HCT116 (cell line): ENCODE results near the gene COL4A3. TPM values are rescaled to one million over a fixed set of nuclear protein-coding genes. Genes with fewer than 3 reads are reported as not detected.

Source experiments
- ATAC-seq: fragments of 200-7000 bp; cut with Tn5 transposase; 2 replicates; pipeline ENCODE4 v1.9.1; 2020; ENCODE audit warnings: mild to moderate bottlenecking, moderate library complexity
- BruUV-seq: library from RNA; stranded (reverse); fragments of 400-500 nt; replicated peaks from 2 replicates; lab custom pipeline; 2021; lab: Mats Ljungman, UMichigan
- CTCF ChIA-PET: fragments of 300-600 bp; sonication (Branson Sonifier 250); formaldehyde crosslinking; loops from one replicate; lab custom pipeline; 2021; ENCODE audit warnings: antibody characterized with exemption; lab: Charles Lee
- POLR2A ChIA-PET: fragments of 300-600, 350-600 bp; sonication (Branson Sonifier 250); formaldehyde crosslinking; loops from one replicate; lab custom pipeline; 2021; ENCODE audit warnings: antibody characterized with exemption; lab: Charles Lee
- RAD21 ChIA-PET, 2 experiments: fragments of 300-600 bp; sonication (Branson Sonifier 250); formaldehyde crosslinking; loops; one replicate each; lab custom pipeline; 2023; ENCODE audit warnings: low total read pairs in 2 of 2; ENCODE audit not compliant: uncharacterized antibody in 2 of 2, unreplicated experiment in 2 of 2, low non-redundant PET in 1 of 2; lab: Charles Lee
- DNase-seq: peaks from one replicate; pipeline ENCODE4 v3.0.0-alpha.2; 2010; ENCODE audit warnings: low read depth, low spot score
- H2AFZ ChIP-seq: fragments of 200-600 bp; shearing (Covaris generic), sonication (generic); 2 replicates; pipeline ENCODE4 v1.6.1; 2017; ENCODE audit warnings: low read depth, mixed run types, mixed read lengths, antibody characterized with exemption, low read length; ENCODE audit not compliant: poor library complexity, severe bottlenecking
- H3K27ac ChIP-seq: 2 replicates; pipeline ENCODE4 v1.5.1; 2012; ENCODE audit warnings: low read depth, low read length
- H3K27me3 ChIP-seq: fragments of 200-600 bp; sonication (generic); 2 replicates; pipeline ENCODE4 v1.6.1; 2016; ENCODE audit warnings: mixed run types, low read length, mixed read lengths; ENCODE audit not compliant: insufficient read depth
- H3K36me3 ChIP-seq, 2 experiments: fragments of 200-500 bp in 1 of 2; fragments of 200-600 bp in 1 of 2; sonication (Bioruptor generic) in 1 of 2; sonication (generic) in 1 of 2; 2 replicates each; pipeline versions ENCODE4 v1.5.1 to v1.6.1; 2014 to 2016; ENCODE audit warnings: low read length in 2 of 2, inconsistent platforms in 1 of 2, mixed read lengths in 1 of 2, mixed run types in 1 of 2; ENCODE audit not compliant: insufficient read depth in 2 of 2, control insufficient read depth in 1 of 2
- H3K4me1 ChIP-seq, 2 experiments: fragments of 200-600 bp in 1 of 2; sonication (generic) in 1 of 2; 2 replicates each; pipeline versions ENCODE4 v1.5.1 to v1.6.1; 2012 to 2017; ENCODE audit warnings: low read length in 2 of 2, inconsistent platforms in 1 of 2, mild to moderate bottlenecking in 1 of 2, mixed read lengths in 1 of 2, mixed run types in 1 of 2, moderate library complexity in 1 of 2; ENCODE audit not compliant: insufficient read depth in 2 of 2, control insufficient read depth in 1 of 2
- H3K4me2 ChIP-seq: fragments of 200-600 bp; sonication (generic); 2 replicates; pipeline ENCODE4 v1.6.1; 2017; ENCODE audit warnings: mixed run types, low read length, mixed read lengths
- H3K4me3 ChIP-seq, 2 experiments: fragments of 200-600 bp in 1 of 2; sonication (generic) in 1 of 2; replicated peaks in 1 of 2; 2 replicates each; pipeline ENCODE4 v1.5.1; 2011 to 2016; ENCODE audit warnings: low read length in 2 of 2, control low read depth in 1 of 2, low read depth in 1 of 2, mild to moderate bottlenecking in 1 of 2, mixed read lengths in 1 of 2, mixed run types in 1 of 2
- H3K79me2 ChIP-seq: fragments of 200-600 bp; sonication (generic); 2 replicates; pipeline ENCODE4 v1.6.1; 2017; ENCODE audit warnings: mild to moderate bottlenecking, mixed run types, low read length, moderate library complexity, mixed read lengths; ENCODE audit not compliant: insufficient read depth
- H3K9ac ChIP-seq: fragments of 200-600 bp; sonication (generic); 2 replicates; pipeline ENCODE4 v1.6.1; 2016; ENCODE audit warnings: low read length, mixed read lengths
- H3K9me2 ChIP-seq: fragments of 200-600 bp; sonication (generic), shearing (Covaris generic); 2 replicates; pipeline ENCODE4 v1.6.1; 2017; ENCODE audit warnings: mixed run types, mild to moderate bottlenecking, moderate library complexity; ENCODE audit not compliant: insufficient read depth
- H3K9me3 ChIP-seq, 2 experiments: fragments of 200-500 bp in 1 of 2; fragments of 200-600 bp in 1 of 2; sonication (Bioruptor generic) in 1 of 2; sonication (generic) in 1 of 2; 2 replicates each; pipeline ENCODE4 v1.6.1; 2014 to 2017; ENCODE audit warnings: low read length in 2 of 2, mixed read lengths in 2 of 2, inconsistent platforms in 1 of 2, low read depth in 1 of 2, mild to moderate bottlenecking in 1 of 2, mixed run types in 1 of 2, moderate library complexity in 1 of 2; ENCODE audit not compliant: control insufficient read depth in 1 of 2, insufficient read depth in 1 of 2
- H4K20me1 ChIP-seq: fragments of 200-600 bp; sonication (generic), shearing (Covaris generic); 2 replicates; pipeline ENCODE4 v1.6.1; 2017; ENCODE audit warnings: mixed run types, mild to moderate bottlenecking, moderate library complexity; ENCODE audit not compliant: insufficient read depth
- CBX3 ChIP-seq: IDR thresholded peaks from 2 replicates; pipeline ENCODE4 v1.6.1; 2012; ENCODE audit warnings: low read depth
- CEBPB ChIP-seq: IDR thresholded peaks from 2 replicates; pipeline ENCODE4 v1.6.1; 2012; ENCODE audit warnings: low read depth
- EGR1 ChIP-seq: IDR thresholded peaks from 2 replicates; pipeline ENCODE4 v1.6.1; 2012; ENCODE audit warnings: low read depth
- ELF1 ChIP-seq: IDR thresholded peaks from 2 replicates; pipeline ENCODE4 v1.6.1; 2012; ENCODE audit warnings: low read depth, borderline replicate concordance
- EZH2 ChIP-seq: fragments of 200-600 bp; sonication (generic); IDR thresholded peaks from 2 replicates; pipeline ENCODE4 v1.6.1; 2017; ENCODE audit warnings: antibody characterized with exemption, mixed run types
- FOSL1 ChIP-seq: IDR thresholded peaks from 2 replicates; pipeline ENCODE4 v1.6.1; 2012; ENCODE audit warnings: low read depth
- JUND ChIP-seq: IDR thresholded peaks from 2 replicates; pipeline ENCODE4 v1.6.1; 2012
- POLR2A ChIP-seq: IDR thresholded peaks from 2 replicates; pipeline ENCODE4 v1.7.0; 2011; ENCODE audit warnings: borderline replicate concordance; ENCODE audit not compliant: insufficient read depth, insufficient read length; ENCODE audit errors: extremely low read depth
- POLR2AphosphoS5 ChIP-seq: IDR thresholded peaks from 2 replicates; pipeline ENCODE4 v1.6.1; 2011; ENCODE audit warnings: mild to moderate bottlenecking, low read depth, low read length, moderate library complexity
- RAD21 ChIP-seq: IDR thresholded peaks from 2 replicates; pipeline ENCODE4 v1.6.1; 2012; ENCODE audit warnings: low read depth, mild to moderate bottlenecking
- SIN3A ChIP-seq: IDR thresholded peaks from 2 replicates; pipeline ENCODE4 v1.6.1; 2012; ENCODE audit warnings: low read depth
- SP1 ChIP-seq: IDR thresholded peaks from 2 replicates; pipeline ENCODE4 v1.6.1; 2012; ENCODE audit warnings: low read depth
- SRF ChIP-seq: IDR thresholded peaks from 2 replicates; pipeline ENCODE4 v1.6.1; 2012; ENCODE audit warnings: low read depth
- YY1 ChIP-seq: IDR thresholded peaks from 2 replicates; pipeline ENCODE4 v1.6.1; 2011; ENCODE audit warnings: low read length, low read depth, moderate library complexity, mild to moderate bottlenecking; ENCODE audit not compliant: insufficient replicate concordance; ENCODE audit errors: extremely low read depth
- ZFX ChIP-seq: fragments of 450-650 bp; IDR thresholded peaks from 2 replicates; pipeline ENCODE4 v1.6.1; 2017
- intact Hi-C: fragments of 100-400 bp; cut with micrococcal nuclease; formaldehyde crosslinking; loops from 2 replicates; pipeline ENCODE4 v1.10.0; 2022
- total RNA-seq: library from RNA; stranded (reverse); gene quantifications from one replicate; pipeline ENCODE4 v1.2.1, GENCODE V29; 2021; ENCODE audit not compliant: unreplicated experiment
- TF ChIP-seq, protein P1 (sequence below): IDR thresholded peaks from 2 replicates; pipeline ENCODE4 v1.6.1; 2012
- TF ChIP-seq, protein P2 (sequence below): IDR thresholded peaks from 2 replicates; pipeline ENCODE4 v1.6.1; 2012; ENCODE audit warnings: low read depth
- TF ChIP-seq, protein P3 (sequence below): IDR thresholded peaks from 2 replicates; pipeline ENCODE4 v1.6.1; 2012
- TF ChIP-seq, protein P4 (sequence below), 3 experiments: fragments of 200-600 bp in 1 of 3; sonication (generic) in 1 of 3; IDR thresholded peaks in 2 of 3; conservative IDR thresholded peaks in 1 of 3; 2 replicates each; pipeline ENCODE4 v1.5.1; 2012 to 2017; ENCODE audit warnings: low read depth in 2 of 3, low read length in 2 of 3, antibody characterized with exemption in 1 of 3, borderline replicate concordance in 1 of 3, control low read depth in 1 of 3, mild to moderate bottlenecking in 1 of 3, mixed read lengths in 1 of 3, mixed run types in 1 of 3, moderate library complexity in 1 of 3; ENCODE audit not compliant: insufficient read depth in 1 of 3

The COL4A3 gene
- total RNA-seq, 1 experiment from 2014 or later: 4.9 TPM

DNA sequence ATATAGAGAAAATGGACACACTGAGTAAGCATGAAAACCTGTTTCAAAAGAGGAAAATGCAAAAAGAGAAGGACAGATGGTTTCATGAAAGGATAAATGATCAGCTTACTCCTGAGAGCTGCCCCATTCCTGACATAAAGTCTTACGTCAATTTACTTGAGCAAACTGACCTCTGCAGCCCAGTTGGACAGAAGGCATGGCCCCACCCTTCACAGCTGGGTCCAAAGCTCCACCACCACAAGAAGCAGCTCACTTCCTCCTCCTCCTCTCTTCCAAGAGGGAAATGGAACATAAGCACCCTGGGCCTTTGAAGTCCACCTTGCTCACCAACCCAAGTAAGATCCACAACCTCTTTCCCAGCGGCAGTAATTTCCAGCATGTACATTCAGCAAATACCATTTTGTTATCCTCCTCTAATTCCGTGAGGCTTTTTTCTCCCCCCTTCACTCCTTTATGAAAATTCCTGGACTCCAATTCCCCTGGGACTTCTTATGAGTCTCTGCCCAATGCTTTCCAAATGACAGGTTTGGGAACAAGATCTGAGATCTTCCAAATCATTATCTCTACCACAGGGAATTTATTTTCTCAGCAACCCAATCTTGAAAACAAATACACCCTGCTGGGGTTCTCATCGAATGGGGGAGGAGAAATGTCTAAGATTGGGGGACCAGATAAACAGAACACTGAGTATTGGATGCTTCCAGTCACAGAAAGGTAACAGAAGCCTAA lies 10.5 kb upstream of the COL4A3 start:
- ATAC-seq (no peak), DNase-seq (no peak)

More for the DNA sequence above, 10.5 kb upstream of the COL4A3 start:
- POLR2A ChIA-PET: no interaction called here
- TF ChIP-seq SRF (no peak), YY1 (no peak), ELF1 (no peak), CEBPB (no peak), POLR2AphosphoS5 (no peak), CBX3 (no peak), SP1 (no peak), FOSL1 (no peak), EZH2 (no peak), RAD21 (no peak), EGR1 (no peak), SIN3A (no peak), JUND (no peak), POLR2A (no peak), ZFX (no peak)
- TF ChIP-seq, protein P1, sequence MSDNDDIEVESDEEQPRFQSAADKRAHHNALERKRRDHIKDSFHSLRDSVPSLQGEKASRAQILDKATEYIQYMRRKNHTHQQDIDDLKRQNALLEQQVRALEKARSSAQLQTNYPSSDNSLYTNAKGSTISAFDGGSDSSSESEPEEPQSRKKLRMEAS: no peak
- TF ChIP-seq, protein P2, sequence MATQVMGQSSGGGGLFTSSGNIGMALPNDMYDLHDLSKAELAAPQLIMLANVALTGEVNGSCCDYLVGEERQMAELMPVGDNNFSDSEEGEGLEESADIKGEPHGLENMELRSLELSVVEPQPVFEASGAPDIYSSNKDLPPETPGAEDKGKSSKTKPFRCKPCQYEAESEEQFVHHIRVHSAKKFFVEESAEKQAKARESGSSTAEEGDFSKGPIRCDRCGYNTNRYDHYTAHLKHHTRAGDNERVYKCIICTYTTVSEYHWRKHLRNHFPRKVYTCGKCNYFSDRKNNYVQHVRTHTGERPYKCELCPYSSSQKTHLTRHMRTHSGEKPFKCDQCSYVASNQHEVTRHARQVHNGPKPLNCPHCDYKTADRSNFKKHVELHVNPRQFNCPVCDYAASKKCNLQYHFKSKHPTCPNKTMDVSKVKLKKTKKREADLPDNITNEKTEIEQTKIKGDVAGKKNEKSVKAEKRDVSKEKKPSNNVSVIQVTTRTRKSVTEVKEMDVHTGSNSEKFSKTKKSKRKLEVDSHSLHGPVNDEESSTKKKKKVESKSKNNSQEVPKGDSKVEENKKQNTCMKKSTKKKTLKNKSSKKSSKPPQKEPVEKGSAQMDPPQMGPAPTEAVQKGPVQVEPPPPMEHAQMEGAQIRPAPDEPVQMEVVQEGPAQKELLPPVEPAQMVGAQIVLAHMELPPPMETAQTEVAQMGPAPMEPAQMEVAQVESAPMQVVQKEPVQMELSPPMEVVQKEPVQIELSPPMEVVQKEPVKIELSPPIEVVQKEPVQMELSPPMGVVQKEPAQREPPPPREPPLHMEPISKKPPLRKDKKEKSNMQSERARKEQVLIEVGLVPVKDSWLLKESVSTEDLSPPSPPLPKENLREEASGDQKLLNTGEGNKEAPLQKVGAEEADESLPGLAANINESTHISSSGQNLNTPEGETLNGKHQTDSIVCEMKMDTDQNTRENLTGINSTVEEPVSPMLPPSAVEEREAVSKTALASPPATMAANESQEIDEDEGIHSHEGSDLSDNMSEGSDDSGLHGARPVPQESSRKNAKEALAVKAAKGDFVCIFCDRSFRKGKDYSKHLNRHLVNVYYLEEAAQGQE: no peak
- TF ChIP-seq, protein P3, sequence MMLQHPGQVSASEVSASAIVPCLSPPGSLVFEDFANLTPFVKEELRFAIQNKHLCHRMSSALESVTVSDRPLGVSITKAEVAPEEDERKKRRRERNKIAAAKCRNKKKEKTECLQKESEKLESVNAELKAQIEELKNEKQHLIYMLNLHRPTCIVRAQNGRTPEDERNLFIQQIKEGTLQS: no peak
- TF ChIP-seq, protein P4, sequence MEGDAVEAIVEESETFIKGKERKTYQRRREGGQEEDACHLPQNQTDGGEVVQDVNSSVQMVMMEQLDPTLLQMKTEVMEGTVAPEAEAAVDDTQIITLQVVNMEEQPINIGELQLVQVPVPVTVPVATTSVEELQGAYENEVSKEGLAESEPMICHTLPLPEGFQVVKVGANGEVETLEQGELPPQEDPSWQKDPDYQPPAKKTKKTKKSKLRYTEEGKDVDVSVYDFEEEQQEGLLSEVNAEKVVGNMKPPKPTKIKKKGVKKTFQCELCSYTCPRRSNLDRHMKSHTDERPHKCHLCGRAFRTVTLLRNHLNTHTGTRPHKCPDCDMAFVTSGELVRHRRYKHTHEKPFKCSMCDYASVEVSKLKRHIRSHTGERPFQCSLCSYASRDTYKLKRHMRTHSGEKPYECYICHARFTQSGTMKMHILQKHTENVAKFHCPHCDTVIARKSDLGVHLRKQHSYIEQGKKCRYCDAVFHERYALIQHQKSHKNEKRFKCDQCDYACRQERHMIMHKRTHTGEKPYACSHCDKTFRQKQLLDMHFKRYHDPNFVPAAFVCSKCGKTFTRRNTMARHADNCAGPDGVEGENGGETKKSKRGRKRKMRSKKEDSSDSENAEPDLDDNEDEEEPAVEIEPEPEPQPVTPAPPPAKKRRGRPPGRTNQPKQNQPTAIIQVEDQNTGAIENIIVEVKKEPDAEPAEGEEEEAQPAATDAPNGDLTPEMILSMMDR (IDR thresholded peaks at IDR 0.05 in 2 of 3, conservative IDR thresholded peaks at IDR 0.05 in 1 of 3; ENCODE audit: borderline replicate concordance in 1 of 3, insufficient read depth in 1 of 3, low read depth in 2 of 3, low read length in 2 of 3): no peak
- RAD21 ChIA-PET: no interaction called here
- H4K20me1 ChIP-seq: no peaks in the 10 kb centered on the region
- H2AFZ ChIP-seq: no peak overlapping the region
- H3K9me2 ChIP-seq: no peaks in the 10 kb centered on the region
- H3K4me1 ChIP-seq: peaks cover 5 to 29% of the 10 kb centered on the region in 2 experiments; a peak in 3 of 4 replicates
- H3K9ac ChIP-seq: no peak overlapping the region
- H3K9me3 ChIP-seq: no peaks in the 10 kb centered on the region
- H3K4me2 ChIP-seq: peak overlapping the region; percentile 42
- CTCF ChIA-PET: interaction anchor here (1.3 kb wide), 1 partner anchor 84 kb away, joined by 8 read pairs; no protein-coding TSS in a partner anchor
- no peaks in the 10 kb centered on the region for H3K79me2 ChIP-seq
- H3K36me3 ChIP-seq: no peaks in the 10 kb centered on the region
- no peak overlapping the region for H3K4me3 ChIP-seq
- H3K27me3 ChIP-seq: no peaks in the 10 kb centered on the region
- intact Hi-C loops: no loop called here
- BruUV-seq: no TSS peak
- no peak overlapping the region for H3K27ac ChIP-seq
